PC-9 (cell line): Measurements from ENCODE around the gene AGAP3. TPM values are rescaled to one million over a fixed set of nuclear protein-coding genes. Genes with fewer than 3 reads are reported as not detected.

Experiments
- BruUV-seq: library from RNA; stranded (reverse); fragments of 400-500 nt; replicated peaks from 2 replicates; lab custom pipeline; 2021; lab: Mats Ljungman, UMichigan
- CTCF ChIA-PET: fragments of 300-600 bp; sonication (Branson Sonifier 250); formaldehyde crosslinking; loops from one replicate; lab custom pipeline; 2022; ENCODE audit warnings: antibody characterized with exemption; lab: Charles Lee
- POLR2A ChIA-PET: fragments of 300-600 bp; sonication (Branson Sonifier 250); formaldehyde crosslinking; loops from one replicate; lab custom pipeline; 2022; ENCODE audit warnings: antibody characterized with exemption; ENCODE audit not compliant: unreplicated experiment; lab: Charles Lee
- DNase-seq, 2 experiments: peaks; one replicate each; pipeline versions ENCODE4 v3.0.0 to v3.0.0-alpha.2; 2015 to 2022; ENCODE audit warnings: mixed read lengths in 1 of 2
- H2AFZ ChIP-seq: fragments of 200-600 bp; sonication (generic); 2 replicates; pipeline ENCODE4 v1.8.1; 2017; ENCODE audit warnings: antibody characterized with exemption
- H3F3A ChIP-seq: fragments of 200-600 bp; sonication (generic); 2 replicates; pipeline ENCODE4 v1.8.1; 2017; ENCODE audit warnings: antibody characterized with exemption, mild to moderate bottlenecking, low read depth; ENCODE audit not compliant: insufficient read depth
- H3K27ac ChIP-seq: fragments of 200-600 bp; sonication (generic); 2 replicates; pipeline ENCODE4 v1.6.1; 2016; ENCODE audit warnings: mixed run types
- H3K27me3 ChIP-seq: fragments of 200-600 bp; sonication (generic); 2 replicates; pipeline ENCODE4 v1.6.1; 2016; ENCODE audit warnings: low read depth, mixed run types; ENCODE audit not compliant: insufficient read depth
- H3K36me3 ChIP-seq: fragments of 200-600 bp; sonication (generic); 2 replicates; pipeline ENCODE4 v1.6.1; 2016; ENCODE audit warnings: low read depth, mixed run types
- H3K4me1 ChIP-seq: fragments of 200-600 bp; sonication (generic); replicated peaks from 2 replicates; pipeline ENCODE4 v1.6.1; 2016; ENCODE audit warnings: mixed run types; ENCODE audit not compliant: insufficient read depth
- H3K4me2 ChIP-seq: fragments of 200-600 bp; sonication (generic); 2 replicates; pipeline ENCODE4 v1.6.1; 2017; ENCODE audit warnings: mixed run types
- H3K4me3 ChIP-seq: fragments of 200-600 bp; sonication (generic); 2 replicates; pipeline ENCODE4 v1.6.1; 2016; ENCODE audit warnings: mixed run types
- H3K79me2 ChIP-seq: fragments of 200-600 bp; sonication (generic); 2 replicates; pipeline ENCODE4 v1.6.1; 2017; ENCODE audit warnings: low read depth, mixed run types
- H3K9me2 ChIP-seq: fragments of 200-600 bp; sonication (generic); 2 replicates; pipeline ENCODE4 v1.8.1; 2017; ENCODE audit warnings: mild to moderate bottlenecking; ENCODE audit not compliant: insufficient read depth
- H3K9me3 ChIP-seq: fragments of 200-600 bp; sonication (generic); 2 replicates; pipeline ENCODE4 v1.8.1; 2016; ENCODE audit warnings: low read depth; ENCODE audit not compliant: insufficient read depth
- H4K20me1 ChIP-seq: fragments of 200-600 bp; sonication (generic); 2 replicates; pipeline ENCODE4 v1.8.1; 2017; ENCODE audit not compliant: insufficient read depth
- EZH2 ChIP-seq: fragments of 200-600 bp; sonication (generic); IDR thresholded peaks from 2 replicates; pipeline ENCODE4 v1.8.0; 2017; ENCODE audit warnings: antibody characterized with exemption, low read depth
- intact Hi-C: fragments of 100-400 bp; cut with micrococcal nuclease; formaldehyde crosslinking; loops from one replicate; pipeline ENCODE4 v1.10.0; 2022; ENCODE audit not compliant: unreplicated experiment
- total RNA-seq: library from RNA; stranded (reverse); gene quantifications from 2 replicates; pipeline ENCODE4 v1.2.3, GENCODE V29; 2021
- TF ChIP-seq, protein P1 (sequence below): fragments of 200-600 bp; sonication (generic); conservative IDR thresholded peaks from 2 replicates; pipeline ENCODE4 v1.6.1; 2017; ENCODE audit warnings: mixed run types, antibody characterized with exemption, mild to moderate bottlenecking, moderate library complexity

The AGAP3 gene
- total RNA-seq, 1 experiment from 2014 or later = 103 TPM

DNA sequence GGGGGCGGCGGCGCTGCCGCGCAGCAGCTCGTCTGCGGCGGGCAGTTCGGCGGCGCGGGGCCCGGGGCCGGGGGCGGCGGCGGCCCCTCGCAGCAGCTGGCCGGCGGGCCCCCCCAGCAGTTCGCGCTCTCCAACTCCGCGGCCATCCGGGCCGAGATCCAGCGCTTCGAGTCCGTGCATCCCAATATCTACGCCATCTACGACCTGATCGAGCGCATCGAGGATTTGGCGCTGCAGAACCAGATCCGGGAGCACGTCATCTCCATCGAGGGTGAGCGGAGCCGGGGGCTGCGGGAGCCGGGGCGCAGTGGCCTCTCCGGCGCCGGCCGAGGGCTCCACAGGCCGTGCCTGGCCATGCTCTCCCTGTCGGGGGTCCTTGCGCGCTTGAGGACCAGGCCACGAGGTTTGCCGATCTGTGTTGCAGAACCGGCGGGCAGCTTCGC lies 548 bp downstream of the AGAP3 start:
- TF ChIP-seq, protein P1, sequence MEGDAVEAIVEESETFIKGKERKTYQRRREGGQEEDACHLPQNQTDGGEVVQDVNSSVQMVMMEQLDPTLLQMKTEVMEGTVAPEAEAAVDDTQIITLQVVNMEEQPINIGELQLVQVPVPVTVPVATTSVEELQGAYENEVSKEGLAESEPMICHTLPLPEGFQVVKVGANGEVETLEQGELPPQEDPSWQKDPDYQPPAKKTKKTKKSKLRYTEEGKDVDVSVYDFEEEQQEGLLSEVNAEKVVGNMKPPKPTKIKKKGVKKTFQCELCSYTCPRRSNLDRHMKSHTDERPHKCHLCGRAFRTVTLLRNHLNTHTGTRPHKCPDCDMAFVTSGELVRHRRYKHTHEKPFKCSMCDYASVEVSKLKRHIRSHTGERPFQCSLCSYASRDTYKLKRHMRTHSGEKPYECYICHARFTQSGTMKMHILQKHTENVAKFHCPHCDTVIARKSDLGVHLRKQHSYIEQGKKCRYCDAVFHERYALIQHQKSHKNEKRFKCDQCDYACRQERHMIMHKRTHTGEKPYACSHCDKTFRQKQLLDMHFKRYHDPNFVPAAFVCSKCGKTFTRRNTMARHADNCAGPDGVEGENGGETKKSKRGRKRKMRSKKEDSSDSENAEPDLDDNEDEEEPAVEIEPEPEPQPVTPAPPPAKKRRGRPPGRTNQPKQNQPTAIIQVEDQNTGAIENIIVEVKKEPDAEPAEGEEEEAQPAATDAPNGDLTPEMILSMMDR = no peak
- TF ChIP-seq EZH2 = no peak
- Histone ChIP-seq H3K9me2 (no peaks in the 10 kb centered on the region), H2AFZ (peak overlapping the region; percentile 91), H4K20me1 (peaks cover 38% of the 10 kb centered on the region), H3K79me2 (peaks cover 63% of the 10 kb centered on the region), H3K27me3 (no peaks in the 10 kb centered on the region), H3K4me1 (peaks cover 42% of the 10 kb centered on the region), H3K4me3 (peak overlapping the region; percentile 100), H3K27ac (peak overlapping the region; percentile 41; the same call in 1 of the 2 replicates), H3K4me2 (peak overlapping the region; percentile 98), H3K9me3 (no peaks in the 10 kb centered on the region), H3F3A (peaks cover 24% of the 10 kb centered on the region; the same call in 1 of the 2 replicates), H3K36me3 (no peaks in the 10 kb centered on the region)
- intact Hi-C loops = loop anchor here (1.0 to 10.0 kb wide), 4 partner anchors 26 to 112 kb away; partner anchors contain the start of genes ABCB8 and KCNH2
- ChIA-PET CTCF (interaction anchor here (1.9 kb wide), 1 partner anchor 24 kb away, joined by 4 read pairs; no protein-coding TSS in a partner anchor), POLR2A (no interaction called here)
- DNase-seq = peak in 1 of 2 experiments; percentile 39
- no TSS peak for BruUV-seq

DNA sequence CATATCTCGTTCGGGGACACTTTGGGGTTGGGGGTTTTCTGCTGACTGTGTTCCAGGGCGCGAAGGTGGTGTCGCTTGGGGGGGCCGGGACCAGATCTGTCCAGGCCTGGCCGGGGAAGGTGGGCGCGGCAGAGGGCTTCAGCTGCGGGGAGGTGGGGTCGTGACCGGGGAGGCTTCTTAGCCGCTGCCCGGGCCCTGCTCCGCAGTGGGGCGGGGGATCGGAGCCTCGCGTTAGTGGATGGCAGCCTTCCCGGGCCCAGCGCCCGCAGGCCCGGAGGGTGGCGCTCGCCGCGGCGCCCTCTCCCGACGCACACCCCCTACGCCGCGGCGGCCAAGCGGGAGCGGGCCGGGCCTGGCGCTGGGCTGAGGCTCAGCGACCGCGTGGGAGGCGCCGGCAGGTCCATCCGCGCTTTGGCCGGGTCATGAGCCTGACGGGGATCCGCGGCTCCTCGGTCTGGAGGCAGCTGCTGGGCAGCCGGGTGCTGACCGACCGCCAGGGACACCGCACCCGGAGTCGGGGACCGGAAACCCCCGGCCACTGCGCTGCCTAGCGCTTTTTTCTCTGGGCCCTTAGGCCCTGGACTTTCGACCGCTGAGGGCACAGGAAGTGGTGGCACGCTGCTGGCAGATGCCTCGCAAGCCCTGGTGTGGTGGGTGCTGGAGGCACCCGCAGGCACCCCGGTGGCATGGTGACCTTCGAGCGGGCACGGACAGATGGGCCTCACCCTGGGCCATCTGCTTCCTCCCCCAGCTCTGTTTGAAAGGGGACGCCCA lies 1.2 kb downstream of the AGAP3 start:
- Histone ChIP-seq H3K9me2 (no peaks in the 10 kb centered on the region), H3K27me3 (no peaks in the 10 kb centered on the region), H3K4me2 (peak overlapping the region; percentile 98), H2AFZ (peak overlapping the region; percentile 91), H3K27ac (peak overlapping the region; percentile 41; the same call in 1 of the 2 replicates), H3K9me3 (no peaks in the 10 kb centered on the region), H3K4me1 (peaks cover 36% of the 10 kb centered on the region), H3K36me3 (no peaks in the 10 kb centered on the region), H3F3A (peaks cover 19% of the 10 kb centered on the region; the same call in 1 of the 2 replicates), H3K79me2 (peaks cover 63% of the 10 kb centered on the region), H3K4me3 (peak overlapping the region; percentile 100), H4K20me1 (peaks cover 44% of the 10 kb centered on the region)
- TF ChIP-seq EZH2 = no peak
- TF ChIP-seq, protein P1 = 0 out of 2 replicates have a peak, but pooled peaks have one; percentile 22
- ChIA-PET POLR2A (no interaction called here), CTCF (interaction anchor here (1.2 to 1.9 kb wide), 2 partner anchors 23 to 59 kb away, joined by 3 to 4 read pairs; partner anchors contain the start of gene ABCB8)
- intact Hi-C loops = loop anchor here (2.0 to 10.0 kb wide), 2 partner anchors 25 to 113 kb away; partner anchors contain the start of gene KCNH2
- no TSS peak for BruUV-seq
- DNase-seq = peak in 1 of 2 experiments; percentile 63

DNA sequence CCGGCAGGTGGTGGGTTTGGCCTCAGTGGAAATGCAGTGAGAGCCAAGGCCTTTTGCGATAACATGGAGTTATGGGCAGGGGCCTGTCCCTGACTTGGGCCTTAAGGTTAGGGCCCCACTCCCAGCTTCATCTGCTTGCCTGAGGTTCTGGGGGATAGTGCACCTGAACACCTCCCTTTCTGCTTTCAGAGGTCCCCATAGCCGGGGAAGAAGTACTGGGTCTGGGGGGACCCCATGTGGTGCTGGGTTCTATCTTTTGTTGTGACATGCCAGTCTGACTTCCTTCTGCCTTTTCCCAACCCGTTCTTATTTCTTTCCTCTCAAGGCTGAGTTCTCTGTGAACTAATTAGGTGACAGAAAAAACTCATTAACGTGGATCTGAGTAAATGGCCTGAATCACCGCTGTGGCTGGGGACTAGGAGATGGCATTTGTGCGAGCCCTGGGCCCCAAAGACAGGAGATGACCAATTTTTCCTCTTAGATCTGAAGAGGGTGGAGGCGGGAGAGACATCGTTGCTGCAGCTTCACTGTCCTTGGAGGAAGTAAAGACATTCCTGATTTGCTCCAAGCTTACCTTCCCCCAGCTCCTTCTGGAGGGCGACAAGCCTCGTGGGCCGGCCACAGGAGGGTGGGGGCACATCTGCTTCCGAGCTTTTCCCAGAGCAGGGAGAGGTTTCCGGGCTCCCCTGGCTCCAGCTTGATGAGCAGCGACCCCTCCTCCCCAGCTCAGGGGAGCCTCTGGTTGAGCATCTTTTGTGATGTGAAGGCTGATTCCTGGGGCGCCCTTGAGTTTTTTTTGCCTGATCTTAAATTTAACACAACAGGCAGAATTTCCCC lies 2.0 kb downstream of the AGAP3 start:
- POLR2A ChIA-PET = no interaction called here
- Histone ChIP-seq H3K9me2 (no peaks in the 10 kb centered on the region), H3F3A (peaks cover 23% of the 10 kb centered on the region; the same call in 1 of the 2 replicates), H4K20me1 (peaks cover 52% of the 10 kb centered on the region), H3K4me1 (peaks cover 34% of the 10 kb centered on the region), H2AFZ (peak overlapping the region; percentile 91), H3K36me3 (no peaks in the 10 kb centered on the region), H3K27me3 (no peaks in the 10 kb centered on the region), H3K9me3 (no peaks in the 10 kb centered on the region), H3K4me3 (peak overlapping the region; percentile 100), H3K4me2 (peak overlapping the region; percentile 98), H3K79me2 (peaks cover 64% of the 10 kb centered on the region), H3K27ac (peak overlapping the region; percentile 41; the same call in 1 of the 2 replicates)
- TSS peak; percentile 34 for BruUV-seq
- CTCF ChIA-PET = interaction anchor here (1.2 to 1.9 kb wide), 2 partner anchors 23 to 60 kb away, joined by 3 to 4 read pairs; partner anchors contain the start of gene ABCB8
- intact Hi-C loops = loop anchor here (10.0 kb wide), 1 partner anchor 113 kb away; the partner anchor contains the start of gene KCNH2
- TF ChIP-seq EZH2 = no peak
- TF ChIP-seq, protein P1 = no peak
- no peak for DNase-seq
